Heart left ventricle (tissue), 16 donors: ENCODE measurements around the gene FCRL6. TPM values are rescaled to one million over a fixed set of nuclear protein-coding genes. Genes with fewer than 3 reads are reported as not detected.

Experiments used
- ATAC-seq, 4 donors: fragments of 200-7000 bp; cut with Tn5 transposase; one replicate each; pipeline ENCODE4 v1.9.1; 2020 to 2022; ENCODE audit warnings: moderate library complexity in 4 of 4, mild to moderate bottlenecking in 3 of 4, moderate number of reproducible peaks in 1 of 4
- DNase-seq, 5 donors: peaks; one replicate each; pipeline ENCODE4 v3.0.0-alpha.2; 2020
- H3K27ac ChIP-seq, 12 donors: fragments of 200-600 bp; sonication (generic) in 4 of 12; one replicate each; pipeline versions ENCODE4 v1.5.0 to v1.8.0; 2016 to 2022; ENCODE audit warnings: mild to moderate bottlenecking in 2 of 12
- H3K27me3 ChIP-seq, 9 donors: fragments of 200-600 bp; sonication (generic) in 2 of 9; one replicate each; pipeline versions ENCODE4 v1.5.1 to v1.8.0; 2016 to 2022; ENCODE audit warnings: mild to moderate bottlenecking in 3 of 9
- H3K36me3 ChIP-seq, 9 donors: fragments of 200-600 bp; sonication (generic) in 2 of 9; one replicate each; pipeline versions ENCODE4 v1.5.0 to v1.8.0; 2018 to 2022; ENCODE audit warnings: mild to moderate bottlenecking in 2 of 9
- H3K4me1 ChIP-seq, 12 donors: fragments of 200-600 bp; sonication (generic) in 4 of 12; one replicate each; pipeline versions ENCODE4 v1.5.0 to v1.8.0; 2016 to 2022; ENCODE audit warnings: mild to moderate bottlenecking in 3 of 12
- H3K4me3 ChIP-seq, 12 donors: fragments of 200-600 bp; sonication (generic) in 4 of 12; one replicate each; pipeline versions ENCODE4 v1.5.0 to v1.8.0; 2017 to 2022; ENCODE audit warnings: mild to moderate bottlenecking in 9 of 12, moderate library complexity in 4 of 12
- H3K9me3 ChIP-seq, 12 donors: fragments of 200-600 bp; sonication (generic) in 4 of 12; one replicate each; pipeline versions ENCODE4 v1.5.0 to v1.8.0; 2016 to 2022; ENCODE audit warnings: mild to moderate bottlenecking in 1 of 12
- POLR2A ChIP-seq, 2 donors: fragments of 450-650 bp; IDR thresholded peaks; one replicate each; pipeline ENCODE4 v1.6.1; 2017; ENCODE audit warnings: antibody characterized with exemption in 2 of 2, mild to moderate bottlenecking in 2 of 2, moderate library complexity in 2 of 2
- WGBS, 4 donors: extraction: QIAGEN DNeasy Blood & Tissue Kit in 2 of 4; methylation state at CpG; one replicate each; pipeline versions ENCODE4 v1.1.5 to v1.1.7; 2013 to 2018; 5-methylcytosine and 5-hydroxymethylcytosine counted together
- intact Hi-C, 10 donors: fragments of 100-400 bp; cut with DNase I; formaldehyde crosslinking; loops; one replicate each; pipeline versions ENCODE4 v1.11.1 to v1.14.2; 2022
- polyA plus RNA-seq, 2 donors: library from polyadenylated mRNA; stranded (reverse); fragments of 200-250 nt; gene quantifications; one replicate each; pipeline ENCODE4 v1.2.3, GENCODE V29; 2013
- total RNA-seq, 9 donors: library from RNA; depleted of rRNA in 2 of 9; stranded (reverse); fragments of >200 nt in 2 of 9; fragmentation: NEBNext Ultra II Directional in 3 of 9; extraction: Animal tissue kit (Norgen Biotek cat#: 25700) in 3 of 9; gene quantifications; one replicate each; pipeline versions ENCODE4 v1.1.0 to v1.2.4, GENCODE V29; 2016 to 2023
- TF ChIP-seq, protein P1 (sequence below), 12 donors: fragments of 200-600 bp; sonication (generic) in 4 of 12; IDR thresholded peaks; one replicate each; pipeline versions ENCODE4 v1.5.0 to v1.8.0; 2018 to 2022; ENCODE audit warnings: antibody characterized with exemption in 12 of 12, mild to moderate bottlenecking in 5 of 12
- donor health status: ischemic (EF 13 %, LVEDD 7.1; RV severe dilation, severe dysfunction).
- donor health status: healthy with polysubstance abuse.
- donor health status: DM: no; HTN: yes; CAD: no.
- donor health status: DM: no; HTN: no; CAD: no.
- donor health status: ischemic (EF 25% LVEDD 6.9; RV normal size, moderate dysfunction).
- donor health status: ischemic (EF 25% LVEDD 5.7; RV mildly dilated, moderate dysfunction).
- donor health status: healthy.
- donor health status: DM: yes; HTN: yes; CAD: no.
- donor health status: ischemic (EF 35%, LVEDD 5.7; RV mildly dilated, moderate dysfunction).
- donor health status: nonischemic (EF 11% LVEDD 7.7; RV severe dilation, severe dysfunction).
- donor health status: DM: yes; HTN: yes; CAD: no.
- donor health status: PGD.
- donor health status: ischemic (EF 29% LVEDD 5.4; RV normal size, mild dysfunction).
- donor health status: nonischemic (EF 23%, LVEDD 6.1; RV moderate dilation, normal function).

Gene FCRL6
- total and polyA plus RNA-seq, 11 donors, result 0.21 to 2.0 (median 1.9) TPM; not detected in 8

DNA sequence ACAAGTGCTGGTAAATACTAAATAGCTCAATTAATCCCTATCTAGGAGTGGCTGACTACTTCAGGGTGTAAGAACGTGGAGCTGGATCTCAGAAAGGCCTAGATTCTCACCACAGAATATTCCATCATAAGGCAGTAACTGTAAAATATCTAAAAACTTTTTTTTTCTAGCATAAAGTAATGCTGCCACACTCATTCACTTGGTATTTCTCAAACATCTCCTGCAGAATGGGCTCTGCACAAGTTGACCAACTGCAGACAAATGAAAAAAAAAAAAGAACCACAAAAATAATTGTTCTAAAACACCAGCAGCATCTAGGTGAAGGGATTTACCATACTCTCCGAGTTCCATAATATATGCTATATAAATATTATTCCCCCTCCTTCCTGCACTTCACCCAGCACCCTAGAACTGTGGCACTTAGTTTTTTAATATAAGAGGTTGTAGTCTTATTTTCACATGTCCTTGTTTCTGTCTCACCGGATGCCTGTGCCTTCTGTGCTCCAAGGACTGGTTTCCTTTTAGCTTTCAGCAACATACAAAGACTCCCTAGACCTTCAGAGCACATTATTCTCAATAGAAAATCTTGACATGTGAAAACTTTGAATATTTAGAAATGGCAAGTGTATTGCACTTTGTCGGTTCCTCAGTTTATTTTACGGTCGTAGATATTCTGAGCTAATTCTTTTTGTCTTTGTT lies 51.4 kb downstream of the FCRL6 start:
- DNase-seq, result no peak
- peak overlapping the region in 11 of 12 donors; percentile 68 to 96 (median 78) for H3K4me3 ChIP-seq
- WGBS, 4 donors, result 18 to 21% (median 20%) methylated on average over 6 of the region's 6 CpGs
- peaks cover 0 to 32% (median 11%) of the 10 kb centered on the region in 12 donors for H3K4me1 ChIP-seq
- H3K36me3 ChIP-seq, result no peaks in the 10 kb centered on the region
- ATAC-seq, result peak in 1 of 4 donors; percentile 10
- peak overlapping the region; percentile 90 to 99 (median 98) for H3K27ac ChIP-seq
- TF ChIP-seq, protein P1, sequence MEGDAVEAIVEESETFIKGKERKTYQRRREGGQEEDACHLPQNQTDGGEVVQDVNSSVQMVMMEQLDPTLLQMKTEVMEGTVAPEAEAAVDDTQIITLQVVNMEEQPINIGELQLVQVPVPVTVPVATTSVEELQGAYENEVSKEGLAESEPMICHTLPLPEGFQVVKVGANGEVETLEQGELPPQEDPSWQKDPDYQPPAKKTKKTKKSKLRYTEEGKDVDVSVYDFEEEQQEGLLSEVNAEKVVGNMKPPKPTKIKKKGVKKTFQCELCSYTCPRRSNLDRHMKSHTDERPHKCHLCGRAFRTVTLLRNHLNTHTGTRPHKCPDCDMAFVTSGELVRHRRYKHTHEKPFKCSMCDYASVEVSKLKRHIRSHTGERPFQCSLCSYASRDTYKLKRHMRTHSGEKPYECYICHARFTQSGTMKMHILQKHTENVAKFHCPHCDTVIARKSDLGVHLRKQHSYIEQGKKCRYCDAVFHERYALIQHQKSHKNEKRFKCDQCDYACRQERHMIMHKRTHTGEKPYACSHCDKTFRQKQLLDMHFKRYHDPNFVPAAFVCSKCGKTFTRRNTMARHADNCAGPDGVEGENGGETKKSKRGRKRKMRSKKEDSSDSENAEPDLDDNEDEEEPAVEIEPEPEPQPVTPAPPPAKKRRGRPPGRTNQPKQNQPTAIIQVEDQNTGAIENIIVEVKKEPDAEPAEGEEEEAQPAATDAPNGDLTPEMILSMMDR (IDR thresholded peaks at IDR 0.05), result no peak
- TF ChIP-seq POLR2A (IDR thresholded peaks at IDR 0.05), result no peak
- H3K27me3 ChIP-seq, result no peaks in the 10 kb centered on the region
- no peaks in the 10 kb centered on the region for H3K9me3 ChIP-seq
- intact Hi-C loops, result loop anchor here in 8 of 10 donors (2.0 to 10.0 kb wide), 8 partner anchors 34 to 74 kb away; partner anchors contain the start of genes TAGLN2 (in 6 of the 8), DUSP23 (in 1 of the 8) and FCRL6 (in 1 of the 8)

DNA sequence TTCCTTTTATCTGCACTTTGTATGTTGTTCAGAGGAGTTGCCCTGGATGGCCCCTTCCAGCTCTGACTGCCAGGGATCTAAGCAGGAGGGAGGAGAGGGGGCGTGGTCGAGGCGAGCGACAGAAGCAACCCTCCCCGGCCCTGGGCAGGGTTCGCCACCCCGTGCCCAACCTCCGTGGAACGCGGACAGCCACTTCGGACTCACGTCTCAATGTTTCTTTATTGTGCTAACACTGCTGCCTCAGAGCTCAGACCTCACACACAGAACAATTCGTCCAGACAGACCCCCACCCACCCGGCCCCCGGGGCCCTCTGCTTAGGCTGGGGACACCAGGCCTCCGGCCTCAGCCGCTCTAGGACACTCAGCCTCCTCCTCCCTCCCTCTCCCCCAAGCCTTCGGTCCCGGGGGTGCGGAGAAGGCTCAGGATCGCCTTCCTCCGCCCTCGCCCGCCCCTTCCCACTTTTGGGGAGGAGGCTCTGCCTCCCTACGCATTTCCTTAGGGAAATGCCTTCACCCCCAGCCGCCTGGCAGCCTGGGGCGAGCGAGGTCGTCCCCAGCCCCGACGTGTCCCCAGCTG lies 52.0 kb downstream of the FCRL6 start:
- no peaks in the 10 kb centered on the region for H3K9me3 ChIP-seq
- no peaks in the 10 kb centered on the region for H3K36me3 ChIP-seq
- peak overlapping the region; percentile 68 to 96 (median 78) for H3K4me3 ChIP-seq
- no peaks in the 10 kb centered on the region for H3K27me3 ChIP-seq
- TF ChIP-seq, protein P1 (IDR thresholded peaks at IDR 0.05), result no peak
- TF ChIP-seq POLR2A (IDR thresholded peaks at IDR 0.05), result no peak
- 0 to 3% (median 1%) methylated on average over 13 to 31 of the region's 31 CpGs for WGBS, 4 donors
- peak overlapping the region; percentile 90 to 99 (median 98) for H3K27ac ChIP-seq
- ATAC-seq, result peak; percentile 85 to 93 (median 89)
- peaks cover 0 to 27% (median 11%) of the 10 kb centered on the region in 12 donors for H3K4me1 ChIP-seq
- peak; percentile 83 to 89 (median 85) for DNase-seq
- intact Hi-C loops, result loop anchor here in 8 of 10 donors (2.0 to 10.0 kb wide), 8 partner anchors 33 to 73 kb away; partner anchors contain the start of genes TAGLN2 (in 6 of the 8), DUSP23 (in 1 of the 8) and FCRL6 (in 1 of the 8)

DNA sequence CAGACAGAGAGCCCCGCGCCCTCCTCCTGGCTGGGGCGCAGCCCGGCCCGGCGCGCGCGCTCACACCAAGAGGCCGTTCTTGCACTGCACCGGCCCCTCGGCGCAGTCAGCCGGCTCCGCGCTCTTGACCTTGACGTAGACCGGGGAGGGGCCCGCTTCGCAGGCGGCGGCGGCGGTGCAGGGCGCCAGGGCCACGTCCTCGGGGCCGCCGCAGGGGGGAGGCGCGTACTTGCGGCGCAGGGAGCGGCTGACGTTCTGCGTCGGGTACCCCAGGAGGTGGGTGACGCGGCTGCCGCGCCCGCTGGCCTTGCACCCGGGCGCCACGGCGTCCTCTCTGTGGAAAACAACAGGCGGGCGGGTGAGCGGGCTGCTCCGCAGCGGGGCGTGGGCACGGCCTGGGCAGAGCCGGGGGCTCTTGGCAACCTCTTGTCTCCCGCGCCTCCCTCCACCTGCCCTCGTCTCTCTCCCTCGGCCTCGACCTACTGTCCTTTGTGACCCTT lies 52.6 kb downstream of the FCRL6 start:
- peak overlapping the region; percentile 90 to 99 (median 98) for H3K27ac ChIP-seq
- intact Hi-C loops, result loop anchor here in 8 of 10 donors (2.0 to 10.0 kb wide), 8 partner anchors 33 to 74 kb away; partner anchors contain the start of genes TAGLN2 (in 6 of the 8), DUSP23 (in 1 of the 8) and FCRL6 (in 1 of the 8)
- H3K27me3 ChIP-seq, result no peaks in the 10 kb centered on the region
- 0 to 5% (median 1%) methylated on average over 14 to 59 of the region's 59 CpGs for WGBS, 4 donors
- H3K4me3 ChIP-seq, result peak overlapping the region; percentile 68 to 96 (median 78)
- DNase-seq (peak; percentile 90 to 95 (median 92)), ATAC-seq (peak; percentile 82 to 98 (median 94))
- no peaks in the 10 kb centered on the region for H3K36me3 ChIP-seq
- H3K4me1 ChIP-seq, result peaks cover 0 to 24% (median 11%) of the 10 kb centered on the region in 12 donors
- no peaks in the 10 kb centered on the region for H3K9me3 ChIP-seq
- peak in 1 of 2 donors; percentile 87 for TF ChIP-seq POLR2A (IDR thresholded peaks at IDR 0.05)
- TF ChIP-seq, protein P1 (IDR thresholded peaks at IDR 0.05), result peak in 4 of 12 donors; percentile 13 to 36 (median 30)
